NB4 (cell line): ENCODE results near the gene ADSL.

Experiments used
- CTCF ChIP-seq: IDR thresholded peaks from one replicate; pipeline ENCODE4 v1.5.1; 2012; ENCODE audit warnings: low read depth, low read length
- MAX ChIP-seq: IDR thresholded peaks from 2 replicates; pipeline ENCODE4 v1.6.1; 2011; ENCODE audit warnings: low read depth, low read length
- POLR2A ChIP-seq: IDR thresholded peaks from 2 replicates; pipeline ENCODE4 v1.6.1; 2011; ENCODE audit warnings: mild to moderate bottlenecking; ENCODE audit not compliant: insufficient read length; ENCODE audit errors: extremely low read depth

DNA sequence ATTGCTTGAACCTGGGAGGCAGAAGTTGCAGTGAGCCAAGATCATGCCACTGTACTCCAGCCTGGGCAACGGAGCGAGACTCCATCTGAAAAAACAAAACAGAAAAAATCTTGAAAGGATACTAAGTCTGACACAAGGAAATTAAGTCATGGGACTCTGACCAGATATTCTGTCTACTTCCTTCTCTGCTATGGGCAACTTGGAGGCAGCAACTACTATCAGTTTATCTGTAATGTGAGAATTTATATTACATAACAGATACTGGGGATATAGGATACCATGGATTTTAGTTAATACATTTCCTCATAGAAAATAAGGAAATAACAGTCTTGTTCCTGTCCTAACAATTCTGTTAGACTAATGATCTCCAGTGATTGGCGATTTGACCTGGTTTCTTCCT lies 22.5 kb downstream of the ADSL start:
- TF ChIP-seq POLR2A = no peak
- TF ChIP-seq CTCF = no peak
- no peak for TF ChIP-seq MAX
